ENCODE measurements around the gene LENG8.
A peak's percentile ranks its signal among the peaks of the same experiment; 100 is the strongest.
"Not testable (repeated sequence)": the region's sequence is repeated elsewhere in the genome, so short reads cannot be mapped to it uniquely, and the experiment has no call there.

The LENG8 gene

DNA sequence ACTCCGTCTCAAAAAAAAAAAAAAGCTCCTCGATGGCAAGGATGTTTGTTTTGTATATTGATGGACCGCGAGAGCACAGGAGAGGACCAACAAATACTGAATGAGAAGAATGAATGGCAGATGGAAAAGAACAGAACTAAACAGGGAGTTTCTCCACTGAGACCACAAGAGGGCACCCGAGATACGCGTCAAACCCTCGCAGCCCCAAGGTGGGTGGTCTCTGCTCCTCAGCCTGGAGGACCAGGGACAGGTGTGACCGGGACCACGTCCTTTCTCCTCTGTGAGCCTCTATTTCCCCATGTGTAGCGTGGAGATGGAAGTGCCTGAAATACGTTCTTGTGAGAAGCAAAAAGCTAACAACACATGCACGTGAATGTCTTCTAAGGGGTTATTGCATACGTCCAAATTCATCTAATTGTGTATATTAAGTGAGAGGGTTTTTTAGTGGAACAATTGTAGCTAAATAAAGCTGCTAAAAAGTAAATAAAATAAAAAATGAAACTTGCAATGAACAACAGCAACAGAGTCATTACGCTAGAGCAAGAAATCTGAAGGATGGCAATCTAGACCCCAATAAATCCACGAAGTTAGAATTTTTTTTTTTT is 32.4 kb downstream of the LENG8 start:
- DNase-seq (ENCODE audit: extremely low read depth, low read depth), result no peak
- no peak overlapping the region for H3K4me3 ChIP-seq (replicated peaks; ENCODE audit: low read depth, low read length)
- TF ChIP-seq, protein P1, sequence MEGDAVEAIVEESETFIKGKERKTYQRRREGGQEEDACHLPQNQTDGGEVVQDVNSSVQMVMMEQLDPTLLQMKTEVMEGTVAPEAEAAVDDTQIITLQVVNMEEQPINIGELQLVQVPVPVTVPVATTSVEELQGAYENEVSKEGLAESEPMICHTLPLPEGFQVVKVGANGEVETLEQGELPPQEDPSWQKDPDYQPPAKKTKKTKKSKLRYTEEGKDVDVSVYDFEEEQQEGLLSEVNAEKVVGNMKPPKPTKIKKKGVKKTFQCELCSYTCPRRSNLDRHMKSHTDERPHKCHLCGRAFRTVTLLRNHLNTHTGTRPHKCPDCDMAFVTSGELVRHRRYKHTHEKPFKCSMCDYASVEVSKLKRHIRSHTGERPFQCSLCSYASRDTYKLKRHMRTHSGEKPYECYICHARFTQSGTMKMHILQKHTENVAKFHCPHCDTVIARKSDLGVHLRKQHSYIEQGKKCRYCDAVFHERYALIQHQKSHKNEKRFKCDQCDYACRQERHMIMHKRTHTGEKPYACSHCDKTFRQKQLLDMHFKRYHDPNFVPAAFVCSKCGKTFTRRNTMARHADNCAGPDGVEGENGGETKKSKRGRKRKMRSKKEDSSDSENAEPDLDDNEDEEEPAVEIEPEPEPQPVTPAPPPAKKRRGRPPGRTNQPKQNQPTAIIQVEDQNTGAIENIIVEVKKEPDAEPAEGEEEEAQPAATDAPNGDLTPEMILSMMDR (IDR thresholded peaks at IDR 0.05; ENCODE audit: low read depth, low read length, missing control alignments), result peak; percentile 78

DNA sequence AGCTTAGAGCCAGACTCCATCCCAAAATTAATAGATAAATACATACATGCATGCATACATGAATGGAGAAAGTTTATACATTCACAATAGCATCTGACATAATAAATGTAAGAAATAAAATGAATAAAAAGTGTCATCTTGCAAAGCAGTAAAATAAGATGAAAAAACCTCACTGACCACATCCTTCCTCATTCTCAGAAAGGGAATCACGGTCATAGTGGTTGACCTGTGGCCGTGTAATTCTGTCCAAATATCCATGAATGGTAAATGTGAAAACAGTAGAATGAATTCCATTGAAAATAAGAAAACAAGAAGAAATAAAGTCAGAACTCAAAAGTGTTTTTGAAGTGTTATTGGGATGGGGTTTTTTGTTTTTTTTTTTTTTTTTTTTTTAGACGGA is 33.9 kb downstream of the LENG8 start:
- no peak overlapping the region for H3K4me3 ChIP-seq (replicated peaks; ENCODE audit: low read depth, low read length)
- TF ChIP-seq, protein P1 (IDR thresholded peaks at IDR 0.05; ENCODE audit: low read depth, low read length, missing control alignments), result no peak
- no peak for DNase-seq (ENCODE audit: extremely low read depth, low read depth)

DNA sequence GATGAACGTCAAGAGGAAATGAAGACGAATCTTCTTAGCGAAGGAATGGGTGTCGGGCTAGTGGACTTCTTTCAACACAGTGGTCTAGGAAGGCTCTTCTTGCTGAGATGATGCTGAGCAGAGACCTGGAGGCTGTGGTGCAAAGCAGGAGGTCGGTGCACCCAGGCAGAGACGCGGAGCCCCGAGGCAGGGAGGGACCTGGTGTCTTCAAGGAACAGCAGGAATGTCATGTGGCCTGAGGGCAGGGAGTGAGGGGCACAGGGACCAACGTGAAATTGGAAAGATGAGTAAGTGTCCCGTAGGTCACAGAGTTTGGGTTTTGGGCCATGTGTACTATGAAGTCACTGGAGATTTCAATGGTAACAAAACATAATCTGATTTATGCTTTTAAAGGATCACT is 35.5 kb downstream of the LENG8 start:
- DNase-seq (ENCODE audit: extremely low read depth, low read depth), result no peak
- TF ChIP-seq, protein P1 (IDR thresholded peaks at IDR 0.05; ENCODE audit: low read depth, low read length, missing control alignments), result no peak
- H3K4me3 ChIP-seq (replicated peaks; ENCODE audit: low read depth, low read length), result no peak overlapping the region

DNA sequence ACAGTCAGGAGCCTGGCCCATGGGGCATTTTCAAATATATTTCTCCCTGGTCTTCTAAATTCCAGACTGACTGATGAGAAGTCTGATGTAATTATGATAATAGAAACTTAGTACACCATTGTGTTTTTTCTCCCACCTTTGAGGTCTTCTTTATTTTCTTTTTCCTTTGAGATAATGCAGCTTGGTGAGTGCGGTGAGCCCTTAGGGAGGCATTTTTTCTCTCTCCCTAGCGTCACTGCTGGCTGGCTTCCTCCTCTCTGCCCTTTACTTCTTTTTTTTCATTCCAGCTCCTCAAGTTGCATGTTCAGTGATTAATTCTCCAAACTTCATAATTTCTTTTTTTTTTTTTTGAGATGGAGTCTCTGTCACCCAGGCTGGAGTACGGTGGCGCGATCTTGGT is 36.9 kb downstream of the LENG8 start:
- no peak overlapping the region for H3K4me3 ChIP-seq (replicated peaks; ENCODE audit: low read depth, low read length)
- no peak for DNase-seq (ENCODE audit: extremely low read depth, low read depth)
- TF ChIP-seq, protein P1 (IDR thresholded peaks at IDR 0.05; ENCODE audit: low read depth, low read length, missing control alignments), result no peak

DNA sequence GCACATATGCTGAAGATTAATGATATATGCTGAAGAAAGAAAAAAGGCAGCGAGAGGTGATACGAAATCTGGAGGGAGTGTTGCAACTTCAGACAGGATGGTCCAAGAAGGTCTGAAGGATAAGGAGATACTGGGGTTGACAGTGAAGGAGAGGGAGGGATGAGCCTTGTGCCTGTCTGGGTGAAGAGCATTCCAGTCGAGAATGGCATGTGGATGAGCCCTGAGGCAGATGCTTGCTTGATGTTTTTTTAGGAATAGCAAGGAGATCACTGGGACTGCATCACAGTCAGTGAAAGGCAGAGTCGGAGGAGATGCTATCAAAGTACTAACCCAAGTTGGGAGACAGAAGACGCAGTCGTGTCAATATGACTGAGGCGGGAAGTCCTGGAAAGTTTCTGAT is 40.3 kb downstream of the LENG8 start:
- TF ChIP-seq, protein P1 (IDR thresholded peaks at IDR 0.05; ENCODE audit: low read depth, low read length, missing control alignments), result no peak
- no peak overlapping the region for H3K4me3 ChIP-seq (replicated peaks; ENCODE audit: low read depth, low read length)
- no peak for DNase-seq (ENCODE audit: extremely low read depth, low read depth)

DNA sequence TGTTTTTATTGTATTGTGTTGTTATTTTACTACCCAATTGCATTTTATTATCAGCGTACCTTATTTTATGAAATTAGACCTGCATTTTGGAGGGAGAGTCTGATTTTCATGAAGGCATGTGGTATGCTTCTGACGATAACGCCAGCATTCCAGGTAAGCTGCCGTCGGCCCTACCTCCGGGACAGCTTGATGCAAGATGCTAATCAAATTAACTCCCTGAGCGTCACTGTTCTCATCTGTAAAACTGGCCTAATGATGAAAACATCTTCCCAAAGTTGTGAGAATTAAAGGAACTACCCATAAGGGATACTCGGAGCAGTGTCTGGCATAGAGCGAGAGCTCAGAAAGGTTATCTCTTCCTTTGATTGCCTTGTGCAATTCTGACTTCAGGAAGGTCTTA is 40.8 kb downstream of the LENG8 start:
- DNase-seq (ENCODE audit: extremely low read depth, low read depth), result no peak
- H3K4me3 ChIP-seq (replicated peaks; ENCODE audit: low read depth, low read length), result no peak overlapping the region
- TF ChIP-seq, protein P1 (IDR thresholded peaks at IDR 0.05; ENCODE audit: low read depth, low read length, missing control alignments), result no peak

DNA sequence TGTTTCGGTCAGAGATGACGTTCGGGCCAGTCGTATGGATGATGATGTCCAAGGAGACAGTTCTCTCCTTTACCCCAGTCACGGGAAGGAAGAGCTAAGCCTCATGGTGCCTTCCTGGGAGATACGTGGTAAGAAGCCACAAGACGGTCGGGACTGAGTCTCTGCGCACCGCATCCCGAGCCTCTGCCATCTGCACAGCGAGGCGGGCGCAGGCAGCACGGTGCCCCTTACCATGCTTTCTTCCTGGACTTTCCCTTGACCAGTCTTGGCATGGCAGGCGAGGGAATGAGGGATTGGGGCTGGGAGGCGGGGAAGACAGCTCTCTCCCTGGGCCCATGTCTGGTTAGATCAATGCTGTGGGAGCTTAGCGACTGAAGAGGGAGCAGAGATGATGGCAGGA is 43.6 kb downstream of the LENG8 start:
- H3K4me3 ChIP-seq (replicated peaks; ENCODE audit: low read depth, low read length), result no peak overlapping the region
- TF ChIP-seq, protein P1 (IDR thresholded peaks at IDR 0.05; ENCODE audit: low read depth, low read length, missing control alignments), result no peak
- DNase-seq (ENCODE audit: extremely low read depth, low read depth), result no peak

DNA sequence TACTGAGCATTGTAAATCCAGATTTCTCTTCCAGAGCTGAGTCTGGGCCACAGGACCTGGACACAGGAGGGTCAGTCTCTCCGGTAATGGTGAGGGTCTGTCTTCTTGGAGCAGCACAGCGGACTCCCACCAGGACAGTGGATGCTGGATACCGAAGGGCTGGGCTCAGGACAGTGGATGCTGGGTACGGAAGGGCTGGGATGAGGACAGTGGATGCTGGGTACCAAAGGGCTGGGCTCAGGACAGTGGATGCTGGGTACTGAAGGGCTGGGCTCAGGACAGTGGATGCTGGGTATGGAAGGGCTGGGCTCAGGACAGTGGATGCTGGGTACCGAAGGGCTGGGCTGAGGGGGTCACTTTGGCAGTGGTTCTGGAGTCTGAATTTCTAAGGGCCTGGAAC is 44.1 kb downstream of the LENG8 start:
- H3K4me3 ChIP-seq (replicated peaks; ENCODE audit: low read depth, low read length); DNase-seq (ENCODE audit: extremely low read depth, low read depth): not testable (repeated sequence)

Data from HFF-Myc (cell line).